SK-N-SH (cell line): Measurements from ENCODE around the gene ETV6. TPM values are rescaled to one million over a fixed set of nuclear protein-coding genes. Genes with fewer than 3 reads are reported as not detected.

Experiments
- CTCF ChIA-PET: fragments of 300-600, 350-600 bp; formaldehyde crosslinking; extraction: SDS; loops from one replicate; lab custom pipeline; 2021; lab: Yijun Ruan, JAX
- POLR2A ChIA-PET: fragments of 350-600 bp; sonication (Branson Sonifier 250); formaldehyde crosslinking; extraction: SDS; loops from one replicate; lab custom pipeline; 2020; ENCODE audit warnings: antibody characterized with exemption, inconsistent platforms; lab: Yijun Ruan, JAX
- DNase-seq: peaks from one replicate; pipeline ENCODE4 v3.0.0; 2012
- H2AFZ ChIP-seq: fragments of 200-600 bp; sonication (generic); 2 replicates; pipeline ENCODE4 v1.8.1; 2016; ENCODE audit warnings: antibody characterized with exemption, mild to moderate bottlenecking, low read depth
- H3F3A ChIP-seq: fragments of 200-600 bp; sonication (generic); replicated peaks from 2 replicates; pipeline ENCODE3; 2016; ENCODE audit warnings: antibody characterized with exemption, mild to moderate bottlenecking; ENCODE audit not compliant: insufficient read depth
- H3K27ac ChIP-seq, 2 experiments: fragments of 200-500 bp in 1 of 2; fragments of 200-600 bp in 1 of 2; sonication (Bioruptor generic) in 1 of 2; sonication (generic), shearing (Covaris generic) in 1 of 2; 2 replicates each; pipeline versions ENCODE4 v1.5.1 to v1.6.1; 2014 to 2016; ENCODE audit warnings: low read depth in 2 of 2, inconsistent platforms in 1 of 2, low read length in 1 of 2, mild to moderate bottlenecking in 1 of 2, mixed read lengths in 1 of 2
- H3K27me3 ChIP-seq: fragments of 200-600 bp; sonication (generic), shearing (Covaris generic); 2 replicates; pipeline ENCODE4 v1.6.1; 2016; ENCODE audit warnings: mixed run types; ENCODE audit not compliant: insufficient read depth
- H3K36me3 ChIP-seq, 2 experiments: fragments of 200-500 bp in 1 of 2; fragments of 200-600 bp in 1 of 2; sonication (Bioruptor generic) in 1 of 2; sonication (generic) in 1 of 2; replicated peaks in 1 of 2; 2 replicates each; pipeline versions ENCODE3 to v1.5.1; 2014 to 2016; ENCODE audit warnings: low read length in 1 of 2, mild to moderate bottlenecking in 1 of 2; ENCODE audit not compliant: insufficient read depth in 2 of 2, control insufficient read depth in 1 of 2
- H3K4me1 ChIP-seq, 2 experiments: fragments of 200-500 bp in 1 of 2; fragments of 200-600 bp in 1 of 2; sonication (Bioruptor generic) in 1 of 2; sonication (generic), shearing (Covaris generic) in 1 of 2; 2 replicates each; pipeline versions ENCODE4 v1.5.1 to v1.6.1; 2014 to 2016; ENCODE audit warnings: low read depth in 1 of 2, low read length in 1 of 2, mixed run types in 1 of 2; ENCODE audit not compliant: insufficient read depth in 2 of 2, control insufficient read depth in 1 of 2
- H3K4me2 ChIP-seq: fragments of 200-600 bp; sonication (generic), shearing (Covaris generic); 2 replicates; pipeline ENCODE4 v1.6.1; 2017; ENCODE audit warnings: mixed run types
- H3K4me3 ChIP-seq, 2 experiments: fragments of 200-500 bp in 1 of 2; fragments of 200-600 bp in 1 of 2; sonication (Bioruptor generic) in 1 of 2; sonication (generic), shearing (Covaris generic) in 1 of 2; 2 replicates each; pipeline versions ENCODE4 v1.5.1 to v1.8.1; 2014 to 2016; ENCODE audit warnings: low read depth in 2 of 2, inconsistent platforms in 1 of 2, low read length in 1 of 2, mild to moderate bottlenecking in 1 of 2, mixed read lengths in 1 of 2, moderate library complexity in 1 of 2
- H3K79me2 ChIP-seq: fragments of 200-600 bp; sonication (generic); 2 replicates; pipeline ENCODE4 v1.8.1; 2017; ENCODE audit warnings: mild to moderate bottlenecking; ENCODE audit not compliant: insufficient read depth
- H3K9ac ChIP-seq: fragments of 200-600 bp; sonication (generic); 2 replicates; pipeline ENCODE4 v1.6.1; 2017; ENCODE audit warnings: mixed run types
- H3K9me2 ChIP-seq: fragments of 200-600 bp; sonication (generic); 2 replicates; pipeline ENCODE4 v1.6.1; 2017; ENCODE audit warnings: mixed run types
- H3K9me3 ChIP-seq: fragments of 200-600 bp; sonication (generic); 2 replicates; pipeline ENCODE4 v1.6.1; 2017; ENCODE audit warnings: mixed run types, mild to moderate bottlenecking, moderate library complexity
- H4K20me1 ChIP-seq: fragments of 200-600 bp; sonication (generic); 2 replicates; pipeline ENCODE4 v1.6.1; 2017; ENCODE audit warnings: mild to moderate bottlenecking, mixed run types; ENCODE audit not compliant: insufficient read depth
- CHD2 ChIP-seq: fragments of 150-350 bp; IDR thresholded peaks from 2 replicates; pipeline ENCODE4 v1.6.1; 2018; ENCODE audit warnings: low read length; ENCODE audit not compliant: partially characterized antibody
- ELF1 ChIP-seq: IDR thresholded peaks from 2 replicates; pipeline ENCODE4 v1.4.0; 2012
- FOSL2 ChIP-seq: IDR thresholded peaks from 2 replicates; pipeline ENCODE4 v1.4.0; 2012; ENCODE audit warnings: low read depth, mild to moderate bottlenecking, moderate library complexity, borderline replicate concordance
- FOXJ3 ChIP-seq: sonication (generic); formaldehyde crosslinking; IDR thresholded peaks from 2 replicates; pipeline ENCODE4 v1.5.1; 2020; ENCODE audit warnings: mild to moderate bottlenecking, missing genetic modification reagents
- MXI1 ChIP-seq: IDR thresholded peaks from 2 replicates; pipeline ENCODE4 v1.6.1; 2012; ENCODE audit warnings: mild to moderate bottlenecking, low read depth, low read length, improper control_type of control experiment
- NFIC ChIP-seq: IDR thresholded peaks from 2 replicates; pipeline ENCODE4 v1.4.0; 2012; ENCODE audit warnings: borderline replicate concordance
- NRF1 ChIP-seq: IDR thresholded peaks from 2 replicates; pipeline ENCODE4 v1.6.1; 2012; ENCODE audit warnings: low read depth, mild to moderate bottlenecking, low read length
- POLR2AphosphoS5 ChIP-seq: IDR thresholded peaks from 2 replicates; pipeline ENCODE4 v1.6.1; 2012; ENCODE audit warnings: low read depth, low read length
- RAD21 ChIP-seq: IDR thresholded peaks from 2 replicates; pipeline ENCODE4 v1.6.1; 2012; ENCODE audit warnings: mild to moderate bottlenecking, low read length
- RCOR1 ChIP-seq: fragments of 150-350 bp; IDR thresholded peaks from 2 replicates; pipeline ENCODE4 v1.6.1; 2017; ENCODE audit warnings: antibody characterized with exemption, low read length
- SIN3A ChIP-seq: IDR thresholded peaks from 2 replicates; pipeline ENCODE4 v1.6.1; 2012; ENCODE audit warnings: low read depth, mild to moderate bottlenecking, low read length, moderate library complexity, borderline replicate concordance
- TCF12 ChIP-seq: IDR thresholded peaks from 2 replicates; pipeline ENCODE4 v1.4.0; 2012
- TEAD4 ChIP-seq: IDR thresholded peaks from 2 replicates; pipeline ENCODE4 v1.4.0; 2012; ENCODE audit warnings: mild to moderate bottlenecking, borderline replicate concordance; ENCODE audit not compliant: insufficient read depth
- USF1 ChIP-seq: IDR thresholded peaks from 2 replicates; pipeline ENCODE4 v1.4.0; 2012; ENCODE audit warnings: low read depth, borderline replicate concordance
- USF2 ChIP-seq: fragments of 150-350 bp; IDR thresholded peaks from 2 replicates; pipeline ENCODE4 v1.6.1; 2017; ENCODE audit warnings: antibody characterized with exemption, low read length, low read depth, borderline replicate concordance
- ZBTB33 ChIP-seq: IDR thresholded peaks from 2 replicates; pipeline ENCODE4 v1.4.0; 2012; ENCODE audit warnings: low read depth, borderline replicate concordance
- WGBS: methylation state at CpG from one replicate; pipeline ENCODE4 v1.1.6; 2017; ENCODE audit warnings: low lambda C conversion rate; 5-methylcytosine and 5-hydroxymethylcytosine counted together
- polyA plus RNA-seq, 3 experiments: library from polyadenylated mRNA; depleted of rRNA; stranded (reverse); fragments of >200 nt; gene quantifications; 2 replicates each; pipeline ENCODE4 v1.2.3, GENCODE V29; 2012
- TF ChIP-seq, protein P1 (sequence below): fragments of 200-600 bp; sonication (generic); IDR thresholded peaks from 2 replicates; pipeline ENCODE4 v1.6.1; 2017; ENCODE audit warnings: antibody characterized with exemption, mild to moderate bottlenecking, moderate library complexity
- TF ChIP-seq, protein P2 (sequence below): fragments of 150-350 bp; IDR thresholded peaks from 2 replicates; pipeline ENCODE4 v1.6.1; 2016; ENCODE audit warnings: mild to moderate bottlenecking, low read depth, low read length
- TF ChIP-seq, protein P3 (sequence below): IDR thresholded peaks from 2 replicates; pipeline ENCODE4 v1.4.0; 2012; ENCODE audit warnings: low read depth

Gene ETV6
- polyA plus RNA-seq, 1 of the 3 experiments (the other 2 are of a cell fraction): 4.0 TPM

DNA sequence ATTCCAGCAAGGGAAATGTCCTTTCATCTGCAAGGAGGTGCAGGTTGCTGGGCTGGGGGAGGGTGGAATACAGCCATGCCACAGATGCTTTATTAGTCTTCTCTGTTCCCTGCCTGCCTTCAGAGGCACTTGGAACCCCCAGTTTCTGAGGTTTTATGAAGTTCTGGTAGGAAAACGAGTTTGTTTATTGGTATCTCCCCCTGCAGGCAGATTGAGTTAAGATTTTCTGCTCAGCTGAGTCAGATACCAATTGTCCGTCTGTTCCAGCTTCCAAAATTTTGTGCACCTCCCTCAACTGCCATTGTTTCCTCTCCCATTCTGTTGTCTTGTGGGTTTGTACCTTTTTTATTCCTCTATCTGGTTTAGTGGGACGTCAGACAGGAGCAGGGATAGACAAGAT lies 155.6 kb downstream of the ETV6 start:
- Histone ChIP-seq H4K20me1 (no peaks in the 10 kb centered on the region), H3K9me2 (no peaks in the 10 kb centered on the region), H3K79me2 (peaks cover 32% of the 10 kb centered on the region; the same call in 1 of the 2 replicates), H3K9ac (no peak overlapping the region), H3K36me3 (peaks cover 4 to 5% of the 10 kb centered on the region in 2 experiments), H3K9me3 (no peaks in the 10 kb centered on the region), H3K27ac (no peak overlapping the region), H3K4me1 (no peaks in the 10 kb centered on the region; a peak in 1 of 4 replicates), H3K27me3 (no peaks in the 10 kb centered on the region), H3K4me3 (no peak overlapping the region), H3F3A (no peaks in the 10 kb centered on the region), H3K4me2 (no peak overlapping the region), H2AFZ (no peak overlapping the region)
- ChIA-PET CTCF (interaction anchor here (0.7 to 1.0 kb wide), 2 partner anchors 8 to 623 kb away, joined by 3 to 4 read pairs; no protein-coding TSS in a partner anchor), POLR2A (no interaction called here)
- no peak for DNase-seq
- TF ChIP-seq FOXJ3 (CRISPR knock-in tag): no peak
- TF ChIP-seq SIN3A: no peak
- TF ChIP-seq, protein P1, sequence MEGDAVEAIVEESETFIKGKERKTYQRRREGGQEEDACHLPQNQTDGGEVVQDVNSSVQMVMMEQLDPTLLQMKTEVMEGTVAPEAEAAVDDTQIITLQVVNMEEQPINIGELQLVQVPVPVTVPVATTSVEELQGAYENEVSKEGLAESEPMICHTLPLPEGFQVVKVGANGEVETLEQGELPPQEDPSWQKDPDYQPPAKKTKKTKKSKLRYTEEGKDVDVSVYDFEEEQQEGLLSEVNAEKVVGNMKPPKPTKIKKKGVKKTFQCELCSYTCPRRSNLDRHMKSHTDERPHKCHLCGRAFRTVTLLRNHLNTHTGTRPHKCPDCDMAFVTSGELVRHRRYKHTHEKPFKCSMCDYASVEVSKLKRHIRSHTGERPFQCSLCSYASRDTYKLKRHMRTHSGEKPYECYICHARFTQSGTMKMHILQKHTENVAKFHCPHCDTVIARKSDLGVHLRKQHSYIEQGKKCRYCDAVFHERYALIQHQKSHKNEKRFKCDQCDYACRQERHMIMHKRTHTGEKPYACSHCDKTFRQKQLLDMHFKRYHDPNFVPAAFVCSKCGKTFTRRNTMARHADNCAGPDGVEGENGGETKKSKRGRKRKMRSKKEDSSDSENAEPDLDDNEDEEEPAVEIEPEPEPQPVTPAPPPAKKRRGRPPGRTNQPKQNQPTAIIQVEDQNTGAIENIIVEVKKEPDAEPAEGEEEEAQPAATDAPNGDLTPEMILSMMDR: peak; percentile 31
- no peak for TF ChIP-seq ZBTB33
- TF ChIP-seq NRF1: no peak
- TF ChIP-seq, protein P2, sequence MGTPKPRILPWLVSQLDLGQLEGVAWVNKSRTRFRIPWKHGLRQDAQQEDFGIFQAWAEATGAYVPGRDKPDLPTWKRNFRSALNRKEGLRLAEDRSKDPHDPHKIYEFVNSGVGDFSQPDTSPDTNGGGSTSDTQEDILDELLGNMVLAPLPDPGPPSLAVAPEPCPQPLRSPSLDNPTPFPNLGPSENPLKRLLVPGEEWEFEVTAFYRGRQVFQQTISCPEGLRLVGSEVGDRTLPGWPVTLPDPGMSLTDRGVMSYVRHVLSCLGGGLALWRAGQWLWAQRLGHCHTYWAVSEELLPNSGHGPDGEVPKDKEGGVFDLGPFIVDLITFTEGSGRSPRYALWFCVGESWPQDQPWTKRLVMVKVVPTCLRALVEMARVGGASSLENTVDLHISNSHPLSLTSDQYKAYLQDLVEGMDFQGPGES: no peak
- 0 out of 2 replicates have a peak, but pooled peaks have one; percentile 4 for TF ChIP-seq RAD21
- TF ChIP-seq, protein P3, sequence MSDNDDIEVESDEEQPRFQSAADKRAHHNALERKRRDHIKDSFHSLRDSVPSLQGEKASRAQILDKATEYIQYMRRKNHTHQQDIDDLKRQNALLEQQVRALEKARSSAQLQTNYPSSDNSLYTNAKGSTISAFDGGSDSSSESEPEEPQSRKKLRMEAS: no peak
- no peak for TF ChIP-seq USF1
- TF ChIP-seq CHD2: no peak
- 84% methylated on average over 3 of the region's 3 CpGs for WGBS

GRCh38 chr12:11805680-11806079 lies 156.2 kb downstream of the ETV6 start:
- no peaks in the 10 kb centered on the region for H3K9me2 ChIP-seq
- no peak overlapping the region for H3K9ac ChIP-seq
- no peak overlapping the region for H3K4me2 ChIP-seq
- POLR2A ChIA-PET: no interaction called here
- DNase-seq: no peak
- H3K9me3 ChIP-seq: no peaks in the 10 kb centered on the region
- H3K27me3 ChIP-seq: no peaks in the 10 kb centered on the region
- CTCF ChIA-PET: interaction anchor here (0.6 kb wide), 1 partner anchor 25 kb away, joined by 3 read pairs; no protein-coding TSS in a partner anchor
- H2AFZ ChIP-seq: no peak overlapping the region
- no peaks in the 10 kb centered on the region; a peak in 1 of 4 replicates for H3K4me1 ChIP-seq
- H3K4me3 ChIP-seq: no peak overlapping the region
- H3K36me3 ChIP-seq: peaks cover 4 to 5% of the 10 kb centered on the region in 2 experiments
- peaks cover 35% of the 10 kb centered on the region; the same call in 1 of the 2 replicates for H3K79me2 ChIP-seq
- no peaks in the 10 kb centered on the region for H3F3A ChIP-seq
- H3K27ac ChIP-seq: no peak overlapping the region
- 78% methylated on average over 3 of the region's 3 CpGs for WGBS
- no peaks in the 10 kb centered on the region for H4K20me1 ChIP-seq
- TF ChIP-seq POLR2AphosphoS5: no peak
- TF ChIP-seq MXI1: no peak
- no peak for TF ChIP-seq TEAD4
- TF ChIP-seq FOSL2: no peak
- TF ChIP-seq ELF1: no peak
- no peak for TF ChIP-seq ZBTB33
- no peak for TF ChIP-seq USF2
- TF ChIP-seq RAD21: no peak
- TF ChIP-seq NFIC: no peak
- no peak for TF ChIP-seq TCF12
- no peak for TF ChIP-seq RCOR1
